HepG2 (cell line): ENCODE data around the gene GINS3.

Experiments used
- CTCF ChIP-seq: sonication (generic); formaldehyde crosslinking; IDR thresholded peaks from 2 replicates; pipeline ENCODE4 v1.5.0; 2020; ENCODE audit warnings: mild to moderate bottlenecking, missing genetic modification reagents, moderate library complexity
- RAD21 ChIP-seq: fragments of 450-650 bp; formaldehyde crosslinking; IDR thresholded peaks from 2 replicates; pipeline ENCODE4 v1.5.0; 2020; ENCODE audit warnings: mild to moderate bottlenecking

- TF ChIP-seq RAD21: no peak
- no peak for TF ChIP-seq CTCF (CRISPR knock-in tag)
Measured at GRCh38 chr16:58379736-58380135, 12.5 kb upstream of the GINS3 start.
